HG03439 (cell line): Measurements from ENCODE around the gene PLEKHA5.
"Not testable (repeated sequence)": the region's sequence is repeated elsewhere in the genome, so short reads cannot be mapped to it uniquely, and the experiment has no call there.

ENCODE experiments used
- ATAC-seq: cut with Tn5 transposase; IDR thresholded peaks from one replicate; pipeline ENCODE4 v1.9.1; 2021; ENCODE audit warnings: mild to moderate bottlenecking, moderate library complexity; ENCODE audit not compliant: unreplicated experiment

The PLEKHA5 gene

DNA sequence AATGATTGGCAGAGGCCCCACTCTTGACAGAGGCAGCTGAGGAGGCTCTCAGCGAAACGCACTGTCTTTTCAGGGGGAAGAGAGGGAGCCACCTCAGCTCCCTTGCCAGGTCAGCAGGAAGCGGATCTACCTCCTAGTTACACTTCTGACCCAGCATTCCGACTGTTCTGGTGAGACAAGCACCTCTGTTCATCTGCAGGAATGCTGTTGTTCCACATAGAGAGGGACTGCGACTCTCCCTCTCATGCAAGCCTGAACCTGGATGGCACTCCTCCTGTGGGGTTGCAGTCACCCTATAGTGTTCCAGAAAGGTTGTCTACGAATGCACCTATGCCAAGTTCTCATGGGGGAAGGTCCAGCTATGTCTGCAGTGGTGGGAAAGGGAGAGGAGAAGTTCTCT lies 272.7 kb downstream of the PLEKHA5 start:
- ATAC-seq = no peak

DNA sequence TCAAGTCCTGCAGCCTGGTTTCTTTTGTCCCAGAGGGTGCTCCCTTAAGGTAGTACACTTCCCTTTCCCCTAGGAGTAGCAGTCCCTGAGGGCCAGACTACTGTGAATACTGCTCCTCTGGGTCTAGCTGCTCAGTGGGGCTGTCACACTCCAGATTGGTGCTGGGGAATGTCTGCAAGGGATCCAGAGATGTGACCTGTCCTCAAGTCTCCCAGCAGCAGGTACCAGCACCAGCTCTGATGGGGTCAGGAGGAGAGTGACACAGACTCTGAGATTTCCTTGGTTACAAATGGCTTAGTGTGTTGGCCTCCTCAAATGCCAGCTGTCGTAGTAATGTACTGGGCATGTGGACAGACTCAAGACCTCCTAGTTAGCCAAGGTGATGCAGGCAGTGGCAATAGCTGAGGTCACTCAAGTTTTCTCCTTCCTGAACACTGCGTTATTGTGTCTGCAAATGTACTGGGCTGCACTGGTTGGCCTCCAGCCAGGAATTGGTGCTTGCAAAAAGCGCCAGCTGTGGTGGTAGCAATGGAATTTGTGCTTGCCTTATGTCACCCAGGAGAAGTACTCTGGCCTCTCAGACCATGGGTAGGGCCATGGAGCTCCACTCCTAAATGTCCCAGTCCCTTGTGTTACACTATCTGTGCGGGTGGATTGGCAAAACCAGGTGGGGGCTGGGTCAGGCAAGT lies 273.4 kb downstream of the PLEKHA5 start:
- ATAC-seq = no peak

GRCh38 chr12:19404242-19404880 lies 274.8 kb downstream of the PLEKHA5 start:
- ATAC-seq = no peak

- no peak for ATAC-seq
These were observed 279.8 kb downstream of the PLEKHA5 start for GRCh38 chr12:19409376-19409775.

- ATAC-seq = no peak
These were observed 280.7 kb downstream of the PLEKHA5 start for GRCh38 chr12:19410211-19410610.

DNA sequence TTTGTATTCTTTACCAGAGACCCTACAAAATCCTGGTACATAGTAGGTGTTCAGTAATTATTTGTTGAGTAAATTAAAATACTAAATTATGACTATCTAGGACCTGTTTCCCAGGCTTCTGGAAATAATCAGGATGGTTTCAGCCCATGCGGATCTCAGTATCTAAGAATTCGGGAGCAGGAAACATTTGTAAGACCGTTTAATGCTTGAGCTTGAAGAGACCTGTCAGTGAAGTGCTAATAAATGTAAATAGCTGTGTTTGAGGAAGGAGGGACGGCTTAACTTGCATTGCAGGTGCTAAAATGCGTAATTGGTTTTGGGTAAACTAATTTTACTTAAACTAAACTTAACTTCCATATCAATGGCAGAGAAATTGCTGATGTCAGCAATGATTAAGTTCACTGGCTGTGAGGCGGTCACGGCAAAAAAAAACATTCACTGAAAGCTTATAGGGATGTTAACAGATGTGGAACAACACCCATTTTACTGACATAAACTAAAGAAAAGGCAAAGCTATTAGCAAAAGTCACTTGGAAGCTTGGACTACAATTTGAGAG lies 281.2 kb downstream of the PLEKHA5 start:
- ATAC-seq = no peak

DNA sequence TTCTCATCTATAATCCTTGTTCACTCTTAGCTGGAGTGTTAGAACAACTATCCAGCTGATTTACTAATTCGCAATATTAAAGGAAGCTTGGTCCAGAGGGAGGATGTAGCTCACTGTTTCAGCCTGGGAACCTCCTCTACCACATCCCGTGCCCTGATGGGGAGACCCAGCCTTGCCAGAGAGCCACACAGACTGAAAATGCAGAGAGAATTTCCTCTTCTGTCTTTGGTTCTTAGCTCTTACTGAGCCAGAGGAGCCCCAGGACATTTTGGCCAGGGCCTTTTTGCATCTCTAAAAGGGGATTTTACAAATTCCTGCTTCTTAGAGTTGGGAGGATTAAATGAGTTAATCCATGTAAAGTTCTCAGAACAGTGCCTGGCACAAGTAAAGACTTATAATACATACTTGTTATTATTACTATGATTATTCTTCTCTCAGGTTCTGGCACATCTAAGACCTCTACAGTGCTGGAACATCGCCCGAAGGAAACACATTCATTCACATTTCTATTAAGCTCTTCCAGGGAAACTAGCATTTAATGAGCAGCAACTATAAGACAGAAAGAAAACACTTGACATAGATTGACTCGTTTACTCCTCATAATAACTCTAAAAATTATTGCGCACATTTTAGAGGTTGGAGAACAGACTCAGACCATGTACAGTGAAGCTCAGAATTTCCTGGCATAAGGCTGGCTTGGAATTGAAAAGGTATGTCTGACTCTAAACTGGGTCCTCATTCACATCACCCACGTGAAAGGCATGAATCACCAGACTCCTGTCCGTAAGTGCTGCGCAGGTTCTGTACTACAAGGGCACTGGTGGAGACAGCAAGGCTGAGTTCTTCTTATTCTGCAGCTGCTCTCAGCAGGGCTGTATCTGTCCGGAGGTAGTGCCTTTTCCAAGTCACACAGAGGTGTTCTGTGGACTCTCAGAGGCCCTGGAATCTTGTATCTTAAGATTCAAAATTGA lies 282.0 kb downstream of the PLEKHA5 start:
- no peak for ATAC-seq

DNA sequence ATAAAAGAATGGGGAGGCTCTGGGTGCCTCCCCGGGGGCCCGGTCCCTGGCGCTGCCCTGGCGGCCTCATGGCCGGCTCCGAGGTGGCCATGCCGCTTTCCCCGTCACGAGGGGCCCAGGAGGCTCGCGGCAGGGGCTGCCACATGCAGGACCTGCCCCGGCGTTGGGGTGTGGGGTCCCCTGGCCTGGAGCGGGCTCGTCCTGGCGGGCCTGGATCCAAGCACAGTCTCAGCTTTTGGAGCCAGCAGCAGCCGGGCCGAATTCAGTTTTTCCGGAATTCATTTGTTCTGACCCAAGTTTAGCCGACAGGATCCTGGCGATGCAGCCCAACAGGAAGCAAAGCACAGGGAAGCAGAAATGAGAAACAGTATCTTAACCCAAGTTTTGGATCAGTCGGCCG lies 283.3 kb downstream of the PLEKHA5 start:
- no peak for ATAC-seq

GRCh38 chr12:19413582-19413981 lies 284.0 kb downstream of the PLEKHA5 start:
- not testable (repeated sequence) for ATAC-seq

GRCh38 chr12:19415563-19415962 lies 286.0 kb downstream of the PLEKHA5 start:
- no peak for ATAC-seq

- no peak for ATAC-seq
These were observed 289.6 kb downstream of the PLEKHA5 start for GRCh38 chr12:19419086-19419485.

DNA sequence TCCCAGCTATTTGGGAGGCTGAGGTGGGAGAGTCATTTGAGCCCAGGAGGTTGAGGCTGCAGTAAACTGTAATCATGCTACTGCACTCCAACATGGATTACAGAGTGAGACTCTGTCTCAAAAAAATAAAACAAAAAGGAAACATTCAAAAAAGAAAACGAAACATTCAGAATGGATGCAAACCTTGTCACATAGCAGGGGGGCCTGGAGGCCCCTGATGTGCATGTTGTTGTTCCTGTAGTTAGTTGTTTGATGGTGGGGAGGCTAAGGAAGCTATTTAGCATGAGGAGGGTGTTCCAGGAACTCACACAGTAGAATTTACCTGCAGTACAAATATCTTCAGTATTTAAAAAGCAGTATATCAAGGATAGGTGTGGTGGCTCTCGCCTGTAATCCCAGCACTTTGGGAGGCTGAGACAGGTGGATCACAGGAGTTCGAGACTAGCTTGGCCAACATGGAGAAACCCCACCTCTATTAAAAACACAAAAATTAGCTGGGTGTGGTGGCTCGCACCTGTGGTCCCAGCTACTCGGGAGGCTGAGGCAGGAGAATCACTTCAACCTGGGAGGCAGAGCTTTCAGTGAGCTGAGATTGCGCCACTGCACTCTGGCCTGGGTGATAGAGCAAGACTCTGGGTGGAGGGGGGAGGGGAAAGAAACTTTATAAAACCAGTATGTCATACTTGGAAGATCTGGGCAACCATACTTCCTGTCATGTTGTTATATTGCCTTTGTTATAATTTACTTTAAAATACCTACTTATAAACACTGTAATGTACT lies 292.2 kb downstream of the PLEKHA5 start:
- ATAC-seq = no peak

DNA sequence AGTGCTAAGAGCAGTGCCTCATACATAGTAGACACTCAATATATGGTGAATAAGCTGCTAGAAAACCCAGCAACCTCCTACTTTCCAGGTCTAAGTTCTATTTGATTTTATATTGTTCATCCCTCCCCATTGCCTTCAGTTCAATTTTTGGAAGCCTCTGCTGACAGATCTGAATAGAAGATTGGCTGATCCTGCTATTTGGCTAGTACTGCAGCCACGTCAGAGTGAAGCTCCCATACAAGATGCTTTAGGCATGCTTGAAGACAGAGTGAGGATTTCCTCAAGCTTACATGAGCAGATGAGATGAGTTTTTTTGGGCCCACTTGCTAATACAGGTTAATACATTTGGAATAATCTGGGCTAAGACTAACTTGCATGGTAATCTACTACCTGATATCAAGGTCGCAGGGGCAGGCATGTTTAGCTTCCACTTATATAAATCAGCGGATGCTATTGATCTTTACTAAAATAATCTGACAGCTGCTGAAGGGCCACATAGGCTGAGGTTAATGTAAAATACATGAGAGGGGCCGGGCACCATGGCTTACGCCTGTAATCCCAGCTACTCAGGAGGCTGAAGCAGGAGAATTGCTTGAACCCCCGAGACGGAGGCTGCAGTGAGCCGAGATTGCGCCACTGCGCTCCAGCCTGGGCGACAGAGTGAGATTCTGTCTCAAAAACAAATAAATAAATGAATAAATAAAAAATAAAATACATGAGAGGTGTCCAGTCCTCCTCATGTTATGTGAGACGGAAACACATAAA lies 293.8 kb downstream of the PLEKHA5 start:
- no peak for ATAC-seq
